NCI-H446 treated with DMSO at 0.1 percent for 48 hours (cell line): ENCODE measurements around the gene CTDSPL.

Experiments used
- DNase-seq: peaks from one replicate; lab custom pipeline; 2025; lab: John Stamatoyannopoulos, UW

Gene CTDSPL

DNA sequence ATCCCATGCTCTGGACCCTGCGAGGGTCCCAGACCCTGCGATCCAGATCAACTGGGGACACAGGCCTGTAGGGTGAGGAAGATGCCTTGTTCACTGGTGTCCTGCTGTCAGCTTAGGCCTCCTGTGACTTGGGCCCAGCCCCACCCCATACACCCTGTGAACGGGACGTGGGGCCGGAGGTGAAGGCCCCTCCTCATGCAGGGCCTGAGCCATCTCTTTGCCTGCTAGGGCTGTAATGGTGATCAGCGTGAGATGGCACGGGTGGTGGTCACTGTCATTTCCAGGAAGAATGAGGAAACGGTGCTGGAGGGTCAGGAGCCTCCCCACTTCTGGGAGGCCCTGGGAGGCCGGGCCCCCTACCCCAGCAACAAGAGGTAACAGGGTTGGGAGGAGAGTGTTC is 141.3 kb downstream of the CTDSPL start:
- no peak for DNase-seq

- no peak for DNase-seq
Measured at GRCh38 chr3:38003371-38003816, 141.7 kb downstream of the CTDSPL start.

DNA sequence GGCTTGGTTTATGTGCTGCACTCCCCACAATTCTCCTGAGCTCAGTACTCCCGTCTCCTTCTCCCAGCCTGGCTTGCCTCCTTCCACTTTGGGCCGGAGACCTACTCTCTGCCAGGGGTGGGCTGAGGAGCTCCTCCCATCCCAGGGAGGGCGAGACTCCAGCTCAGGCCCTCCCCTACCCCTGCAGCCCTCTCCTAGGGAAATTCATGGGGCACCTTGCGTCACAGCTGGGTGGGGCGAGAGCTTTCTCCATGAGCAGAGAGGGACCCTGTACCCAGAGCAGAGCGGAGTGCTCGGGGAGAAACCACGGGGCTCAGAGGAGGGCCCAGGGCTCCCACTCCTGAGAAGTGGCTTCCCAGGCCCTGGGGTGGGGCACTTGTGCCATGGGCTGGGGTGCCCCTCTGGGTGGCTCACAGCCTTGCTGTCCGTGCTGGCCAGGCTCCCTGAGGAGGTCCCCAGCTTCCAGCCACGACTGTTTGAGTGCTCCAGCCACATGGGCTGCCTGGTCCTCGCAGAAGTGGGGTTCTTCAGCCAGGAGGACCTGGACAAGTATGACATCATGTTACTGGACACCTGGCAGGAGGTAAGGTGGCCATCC is 142.2 kb downstream of the CTDSPL start:
- no peak for DNase-seq

GRCh38 chr3:38004415-38005075 is 142.9 kb downstream of the CTDSPL start:
- DNase-seq = no peak

- DNase-seq = no peak
Measured at GRCh38 chr3:38005076-38006020, 143.7 kb downstream of the CTDSPL start.

DNA sequence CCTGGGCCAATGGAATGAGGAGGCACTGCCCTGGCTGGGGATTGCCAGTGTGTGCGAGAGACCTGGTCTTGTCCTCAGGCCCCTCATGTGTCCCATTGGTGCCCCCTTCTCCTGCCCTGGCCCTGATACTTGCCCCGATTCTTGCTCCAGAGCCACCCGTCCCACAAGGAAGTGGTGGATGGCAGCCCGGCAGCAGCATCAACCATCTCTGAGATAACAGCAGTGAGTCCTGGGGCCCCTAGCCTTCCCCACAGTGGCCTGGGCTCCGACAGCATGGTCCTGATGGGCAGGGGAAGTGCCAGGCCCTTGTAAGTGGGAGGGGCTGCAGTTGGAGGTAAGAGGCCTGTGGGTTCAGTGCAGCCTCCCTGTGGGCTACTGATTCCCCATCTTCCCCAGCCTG is 144.4 kb downstream of the CTDSPL start:
- DNase-seq = no peak

DNA sequence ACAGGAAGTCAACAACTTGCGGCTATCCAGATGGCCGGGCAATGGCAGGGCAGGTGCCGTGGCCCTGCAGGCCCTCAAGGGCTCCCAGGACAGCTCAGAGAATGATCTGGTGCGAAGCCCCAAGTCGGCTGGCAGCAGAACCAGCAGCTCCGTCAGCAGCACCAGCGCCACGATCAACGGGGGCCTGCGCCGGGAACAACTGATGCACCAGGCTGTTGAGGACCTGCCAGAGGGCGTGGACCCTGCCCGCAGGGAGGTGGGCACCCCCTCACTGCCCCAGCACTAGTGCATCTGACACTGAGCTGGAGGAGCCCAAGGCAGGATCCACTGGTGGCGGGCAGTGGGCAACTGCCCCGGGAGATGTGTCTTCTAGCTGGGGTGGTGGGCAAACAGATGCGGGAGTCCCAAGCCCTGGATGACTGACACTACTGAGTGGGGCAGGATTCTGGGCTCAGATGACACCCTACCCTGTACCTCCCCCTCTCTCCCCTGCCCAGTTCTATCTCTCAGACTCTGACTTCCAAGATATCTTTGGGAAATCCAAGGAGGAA is 144.8 kb downstream of the CTDSPL start:
- no peak for DNase-seq

- DNase-seq = no peak
Measured at GRCh38 chr3:38007754-38008090, 146.0 kb downstream of the CTDSPL start.

- DNase-seq = no peak
Measured at GRCh38 chr3:38008191-38008701, 146.6 kb downstream of the CTDSPL start.

- no peak for DNase-seq
Measured at GRCh38 chr3:38008971-38009580, 147.4 kb downstream of the CTDSPL start.

- DNase-seq = no peak
Measured at GRCh38 chr3:38009807-38010591, 148.3 kb downstream of the CTDSPL start.

DNA sequence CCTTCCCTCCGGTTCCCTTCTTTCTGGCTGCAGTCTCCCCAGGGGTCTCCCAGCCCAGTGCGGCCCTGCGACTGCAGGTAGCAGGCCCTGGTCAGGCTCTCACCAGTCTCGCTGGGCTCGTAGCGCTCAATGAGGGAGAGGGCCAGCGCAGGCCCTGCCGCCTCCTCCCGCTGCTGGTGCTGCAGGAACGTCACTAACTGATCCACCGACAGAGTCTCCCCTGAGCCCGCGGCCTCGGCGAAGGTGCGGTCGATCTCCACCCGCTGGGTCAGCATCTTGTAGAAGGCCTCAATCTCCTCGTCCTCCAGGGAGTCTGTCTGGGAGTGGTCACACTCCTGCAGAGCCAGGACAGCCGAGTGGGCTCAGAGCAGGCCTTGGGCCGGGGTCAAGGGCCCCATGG is 149.4 kb downstream of the CTDSPL start:
- no peak for DNase-seq

DNA sequence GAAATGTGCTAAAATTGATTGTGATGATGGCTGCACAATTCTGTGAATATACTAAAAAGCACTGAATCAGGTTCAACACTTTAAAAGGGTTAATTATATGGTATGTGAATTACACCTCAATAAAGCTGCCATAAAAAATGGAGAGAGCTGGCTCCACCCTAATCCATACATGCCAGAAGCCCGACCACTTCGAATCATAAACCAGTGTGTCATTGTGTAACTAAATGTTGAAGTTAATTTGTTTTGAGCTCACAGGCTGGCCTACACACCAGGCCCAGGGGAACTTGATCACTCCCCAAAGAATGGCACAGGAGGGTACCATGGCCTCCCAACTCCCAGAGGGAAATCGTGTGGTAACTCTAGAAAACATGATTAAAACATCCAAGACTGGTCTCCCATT is 153.8 kb downstream of the CTDSPL start:
- no peak for DNase-seq

- no peak for DNase-seq
Measured at GRCh38 chr3:38015984-38016383, 154.3 kb downstream of the CTDSPL start.

GRCh38 chr3:38016410-38016809 is 154.7 kb downstream of the CTDSPL start:
- DNase-seq = no peak

DNA sequence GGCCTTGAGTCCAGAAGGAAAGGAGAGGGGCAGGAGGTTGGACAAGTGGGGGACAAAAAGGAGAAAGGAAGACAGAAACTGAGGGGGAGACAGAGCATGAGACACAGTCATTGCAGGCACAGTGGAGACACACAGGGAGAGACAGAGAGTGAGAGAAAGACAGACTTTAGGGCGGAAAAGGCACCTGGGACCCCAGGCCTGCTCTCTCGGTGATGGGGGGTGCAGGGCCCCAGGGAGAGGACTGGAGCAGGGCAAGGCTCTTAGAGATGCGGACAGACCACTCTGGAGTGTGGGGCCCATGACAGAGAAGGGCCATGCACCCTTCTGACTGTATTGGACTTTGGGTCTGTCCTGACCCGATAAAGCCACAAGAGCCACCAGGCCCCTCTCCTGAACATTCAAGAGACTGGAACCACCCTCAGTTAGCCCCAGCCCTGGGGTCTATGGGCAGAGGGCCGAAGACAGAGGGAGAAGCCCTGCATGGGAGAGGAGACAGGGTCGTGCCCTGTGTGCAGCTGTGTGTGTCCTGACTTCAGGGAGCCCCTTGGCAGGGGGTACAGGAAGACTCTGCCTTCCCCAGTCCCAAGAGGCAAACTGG is 155.3 kb downstream of the CTDSPL start:
- no peak for DNase-seq

GRCh38 chr3:38017445-38018295 is 156.0 kb downstream of the CTDSPL start:
- DNase-seq = no peak

DNA sequence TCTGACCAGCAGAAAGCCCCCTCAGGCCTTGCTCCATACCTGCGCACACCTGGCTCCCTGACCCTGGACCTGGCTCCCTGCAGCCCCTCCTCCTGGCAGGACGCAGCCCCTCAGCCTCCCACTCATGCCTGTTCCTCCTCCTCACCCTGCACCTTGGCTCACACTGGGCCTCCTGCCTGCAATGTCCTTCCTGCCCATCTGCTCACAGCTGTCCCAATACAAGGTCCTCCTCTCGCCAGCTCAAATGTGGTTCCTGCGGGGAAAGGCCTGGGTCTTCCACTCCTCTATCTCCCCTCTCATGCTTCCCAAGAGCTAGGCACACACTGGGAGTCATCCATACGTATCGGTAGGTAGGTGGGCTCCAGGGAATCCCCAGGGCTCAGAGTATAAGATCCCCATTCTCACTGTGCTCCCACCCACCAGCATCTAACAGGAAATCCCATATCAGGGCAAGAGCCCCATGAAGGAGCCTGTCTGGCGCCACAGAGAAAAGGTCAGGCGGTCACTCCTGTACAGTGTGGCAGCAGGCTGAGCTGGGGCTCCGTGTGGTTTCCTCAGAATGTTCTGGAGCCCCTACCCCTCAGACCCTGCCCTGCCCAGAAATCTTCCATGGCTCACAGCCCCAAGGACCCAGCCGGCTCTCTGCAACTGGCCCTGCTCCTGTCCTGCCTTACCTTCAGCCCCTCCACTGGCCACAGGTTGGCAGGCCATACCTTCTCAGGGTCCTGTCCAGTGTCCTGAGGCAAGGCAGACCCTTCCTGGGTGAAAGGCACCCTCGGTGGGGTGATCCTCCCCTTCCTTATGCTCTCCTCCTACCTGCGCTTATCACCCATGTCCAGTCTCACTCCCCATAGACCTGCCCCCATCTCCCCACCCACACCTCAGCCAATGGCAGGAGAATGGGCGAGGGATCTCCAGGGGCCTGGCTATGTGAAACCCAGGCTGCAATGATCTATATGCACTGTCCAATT is 156.9 kb downstream of the CTDSPL start:
- DNase-seq = no peak
